IMR-90 (cell line): ENCODE data around the gene VIPR2. TPM values are rescaled to one million over a fixed set of nuclear protein-coding genes. Genes with fewer than 3 reads are reported as not detected.

ENCODE experiments used
- ATAC-seq: fragments of 200-7000 bp; cut with Tn5 transposase; 2 replicates; pipeline ENCODE4 v1.9.1; 2020; ENCODE audit warnings: low read depth, mild to moderate bottlenecking, moderate library complexity
- BruUV-seq: library from RNA; stranded (reverse); fragments of 400-500 nt; replicated peaks from 2 replicates; lab custom pipeline; 2021; lab: Mats Ljungman, UMichigan
- CTCF ChIA-PET: fragments of 300-600 bp; formaldehyde crosslinking; extraction: SDS; loops from one replicate; lab custom pipeline; 2021; ENCODE audit warnings: antibody characterized with exemption; lab: Yijun Ruan, JAX
- POLR2A ChIA-PET: fragments of 300-600 bp; sonication (Branson Sonifier 250); formaldehyde crosslinking; loops from one replicate; lab custom pipeline; 2022; ENCODE audit warnings: antibody characterized with exemption; ENCODE audit not compliant: unreplicated experiment; lab: Charles Lee
- DNase-seq: peaks from one replicate; pipeline ENCODE4 v3.0.0; 2013
- H2AFZ ChIP-seq: replicated peaks from 2 replicates; pipeline ENCODE3; 2013; ENCODE audit warnings: low read length, mild to moderate bottlenecking; ENCODE audit not compliant: poor library complexity
- H2AK5ac ChIP-seq: 2 replicates; pipeline ENCODE4 v1.6.1; 2013; ENCODE audit warnings: low read depth, low read length, inconsistent platforms
- H2AK9ac ChIP-seq: replicated peaks from 2 replicates; pipeline ENCODE3; 2013; ENCODE audit warnings: mild to moderate bottlenecking, low read depth, low read length, moderate library complexity; ENCODE audit not compliant: poor library complexity
- H2BK120ac ChIP-seq: 2 replicates; pipeline ENCODE4 v1.6.1; 2013; ENCODE audit warnings: low read depth, low read length, inconsistent platforms
- H2BK15ac ChIP-seq: 3 replicates; pipeline ENCODE4 v1.6.1; 2013; ENCODE audit warnings: low read depth, low read length, inconsistent platforms
- H2BK20ac ChIP-seq: 2 replicates; pipeline ENCODE4 v1.6.1; 2013; ENCODE audit warnings: low read depth, mild to moderate bottlenecking, inconsistent platforms, low read length, moderate library complexity
- H2BK5ac ChIP-seq: 2 replicates; pipeline ENCODE4 v1.6.1; 2013; ENCODE audit warnings: mild to moderate bottlenecking, low read depth, low read length, inconsistent platforms; ENCODE audit not compliant: poor library complexity, severe bottlenecking
- H3K14ac ChIP-seq: replicated peaks from 2 replicates; pipeline ENCODE4 v1.6.1; 2013; ENCODE audit warnings: low read depth, low read length, inconsistent platforms
- H3K18ac ChIP-seq: 2 replicates; pipeline ENCODE4 v1.6.1; 2013; ENCODE audit warnings: low read depth, low read length, control low read depth
- H3K23ac ChIP-seq: 2 replicates; pipeline ENCODE4 v1.6.1; 2013; ENCODE audit warnings: low read depth, low read length, inconsistent platforms
- H3K27ac ChIP-seq: 2 replicates; pipeline ENCODE4 v1.5.1; 2013; ENCODE audit warnings: mild to moderate bottlenecking, control low read depth, low read length; ENCODE audit not compliant: insufficient read depth
- H3K27me3 ChIP-seq: 2 replicates; pipeline ENCODE4 v1.6.1; 2013; ENCODE audit warnings: low read length; ENCODE audit not compliant: control insufficient read depth, insufficient read depth
- H3K36me3 ChIP-seq: 2 replicates; pipeline ENCODE4 v1.6.1; 2013; ENCODE audit warnings: low read length, mixed read lengths; ENCODE audit not compliant: control insufficient read depth, insufficient read depth
- H3K4ac ChIP-seq: 2 replicates; pipeline ENCODE4 v1.6.1; 2013; ENCODE audit warnings: low read depth, low read length, inconsistent platforms
- H3K4me1 ChIP-seq: 2 replicates; pipeline ENCODE4 v1.6.1; 2013; ENCODE audit warnings: low read length, mixed read lengths; ENCODE audit not compliant: control insufficient read depth, insufficient read depth
- H3K4me2 ChIP-seq: 2 replicates; pipeline ENCODE4 v1.6.1; 2013; ENCODE audit warnings: low read depth, mild to moderate bottlenecking, control low read depth, low read length, moderate library complexity
- H3K4me3 ChIP-seq: 2 replicates; pipeline ENCODE4 v1.5.1; 2013; ENCODE audit warnings: low read depth, mild to moderate bottlenecking, control low read depth, low read length, moderate library complexity; ENCODE audit not compliant: insufficient read depth
- H3K56ac ChIP-seq: 2 replicates; pipeline ENCODE4 v1.6.1; 2013; ENCODE audit warnings: low read length, inconsistent platforms; ENCODE audit not compliant: insufficient read depth; ENCODE audit errors: extremely low read depth
- H3K79me1 ChIP-seq, 2 experiments: 2 replicates each; pipeline ENCODE4 v1.6.1; 2013; ENCODE audit warnings: low read length in 2 of 2, inconsistent platforms in 1 of 2, low read depth in 1 of 2
- H3K9ac ChIP-seq: 2 replicates; pipeline ENCODE4 v1.6.1; 2013; ENCODE audit warnings: low read depth, low read length, control low read depth
- H3K9me1 ChIP-seq: 2 replicates; pipeline ENCODE4 v1.6.1; 2013; ENCODE audit warnings: low read length, inconsistent platforms; ENCODE audit not compliant: insufficient read depth
- H3K9me3 ChIP-seq: 2 replicates; pipeline ENCODE4 v1.6.1; 2013; ENCODE audit warnings: low read length; ENCODE audit not compliant: control insufficient read depth, insufficient read depth
- H4K20me1 ChIP-seq: 2 replicates; pipeline ENCODE4 v1.6.1; 2013; ENCODE audit warnings: low read length, inconsistent platforms; ENCODE audit not compliant: insufficient read depth
- H4K5ac ChIP-seq: 2 replicates; pipeline ENCODE4 v1.6.1; 2013; ENCODE audit warnings: mild to moderate bottlenecking, low read depth, low read length, control low read depth
- H4K8ac ChIP-seq, 2 experiments: 2 replicates each; pipeline ENCODE4 v1.6.1; 2013; ENCODE audit warnings: low read depth in 2 of 2, low read length in 2 of 2, control low read depth in 1 of 2, inconsistent platforms in 1 of 2
- H4K91ac ChIP-seq: 2 replicates; pipeline ENCODE4 v1.6.1; 2013; ENCODE audit warnings: low read depth, low read length, inconsistent platforms; ENCODE audit not compliant: insufficient read depth
- CEBPB ChIP-seq: IDR thresholded peaks from 2 replicates; pipeline ENCODE4 v1.6.1; 2012; ENCODE audit warnings: low read depth, low read length, improper control_type of control experiment
- CHD1 ChIP-seq: IDR thresholded peaks from 2 replicates; pipeline ENCODE4 v1.6.1; 2012; ENCODE audit warnings: low read depth, low read length, improper control_type of control experiment
- FOS ChIP-seq: fragments of 150-350 bp; IDR thresholded peaks from 2 replicates; pipeline ENCODE4 v1.6.1; 2016; ENCODE audit warnings: low read depth, low read length
- MAZ ChIP-seq: IDR thresholded peaks from 2 replicates; pipeline ENCODE4 v1.6.1; 2012; ENCODE audit warnings: low read depth, mild to moderate bottlenecking, low read length, improper control_type of control experiment, moderate library complexity, borderline replicate concordance
- MXI1 ChIP-seq: IDR thresholded peaks from 2 replicates; pipeline ENCODE4 v1.6.1; 2012; ENCODE audit warnings: low read depth, mild to moderate bottlenecking, low read length, moderate library complexity, borderline replicate concordance
- WGBS, 2 experiments: methylation state at CpG; one replicate each; pipeline versions ENCODE4 v1.1.5 to v1.1.7; 2013; ENCODE audit warnings: missing lambda C conversion rate in 2 of 2; ENCODE audit not compliant: insufficient read length in 1 of 2; ENCODE audit errors: extremely low coverage in 2 of 2; 5-methylcytosine and 5-hydroxymethylcytosine counted together
- dilution Hi-C: fragments of 300-500 bp; cut with HindIII; formaldehyde crosslinking; loops from one replicate; pipeline ENCODE4 v1.14.3; 2018; ENCODE audit warnings: low sequenced_read_pairs; ENCODE audit not compliant: unreplicated experiment
- in situ Hi-C: fragments of 300-500 bp; cut with MboI; formaldehyde crosslinking; loops from 3 replicates; pipeline ENCODE4 v1.14.3; 2019; ENCODE audit warnings: low sequenced_read_pairs, inconsistent platforms, mixed read lengths
- intact Hi-C: fragments of 100-400 bp; cut with micrococcal nuclease; formaldehyde crosslinking; loops from 2 replicates; pipeline ENCODE4 v1.10.0; 2022
- polyA plus RNA-seq, 3 experiments: library from polyadenylated mRNA; depleted of rRNA; stranded (reverse); fragments of >200 nt; gene quantifications; 2 replicates each; pipeline ENCODE4 v1.2.3, GENCODE V29; 2012; ENCODE audit warnings: low replicate concordance in 1 of 3
- total RNA-seq: library from RNA; depleted of rRNA; stranded (reverse); fragments of >200 nt; gene quantifications from 2 replicates; pipeline ENCODE4 v1.2.3, GENCODE V29; 2012
- TF ChIP-seq, protein P1 (sequence below): conservative IDR thresholded peaks from 2 replicates; pipeline ENCODE4 v1.5.1; 2012; ENCODE audit warnings: mild to moderate bottlenecking, low read depth, low read length, improper control_type of control experiment
- TF ChIP-seq, protein P2 (sequence below): fragments of 150-350 bp; IDR thresholded peaks from 2 replicates; pipeline ENCODE4 v1.6.1; 2016; ENCODE audit warnings: low read depth, mild to moderate bottlenecking, low read length, moderate library complexity, borderline replicate concordance

Gene VIPR2
- total and polyA plus RNA-seq, 2 of the 4 experiments (the other 2 are of a cell fraction), result not detected

DNA sequence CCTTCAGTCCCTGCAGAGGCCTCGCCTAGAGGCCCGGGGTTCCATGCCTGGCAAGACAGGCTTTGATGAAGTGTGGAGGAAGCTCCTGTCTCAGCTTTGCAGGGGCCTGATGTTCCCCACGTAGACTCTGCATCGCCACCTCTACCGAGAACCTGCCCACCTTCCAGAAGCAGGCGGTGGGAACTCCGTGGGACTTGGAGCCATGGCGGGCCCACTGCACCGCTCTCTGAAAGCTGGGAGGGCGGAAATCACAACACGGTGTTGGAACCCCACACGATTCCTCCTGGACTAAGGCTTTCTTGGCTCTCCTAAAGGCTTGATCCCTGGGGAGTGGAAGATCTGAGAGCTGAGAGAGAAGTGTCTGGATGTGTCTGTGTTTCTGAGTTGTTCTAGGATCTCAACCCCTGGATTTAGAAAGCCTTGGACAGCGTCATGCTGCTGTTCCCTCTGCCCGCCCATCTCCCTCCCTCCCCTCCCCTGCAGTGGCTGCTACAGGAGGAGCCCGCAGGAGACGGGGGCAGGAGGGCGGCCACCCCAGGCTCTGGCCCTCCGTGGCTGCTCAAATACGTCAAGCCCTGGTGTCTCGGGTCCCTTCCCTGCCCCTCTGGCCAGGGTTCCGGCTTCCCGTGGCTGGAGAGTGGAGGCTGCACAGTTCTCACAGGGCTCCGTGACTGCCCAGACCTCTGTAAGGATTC, 79.7 kb downstream of the VIPR2 start:
- Histone ChIP-seq H2BK15ac (no peak overlapping the region), H3K79me1 (no peaks in the 10 kb centered on the region), H4K91ac (no peak overlapping the region), H3K9me3 (peaks cover 37% of the 10 kb centered on the region), H3K9ac (no peak overlapping the region), H3K27ac (no peak overlapping the region), H2BK120ac (no peak overlapping the region), H3K18ac (no peak overlapping the region), H4K8ac (no peak overlapping the region), H3K9me1 (no peaks in the 10 kb centered on the region), H2BK20ac (no peak overlapping the region), H2AFZ (no peak overlapping the region), H3K36me3 (no peaks in the 10 kb centered on the region), H4K20me1 (no peaks in the 10 kb centered on the region), H3K4me3 (no peak overlapping the region), H3K23ac (no peak overlapping the region), H3K27me3 (no peaks in the 10 kb centered on the region), H3K14ac (no peak overlapping the region), H3K4me1 (no peaks in the 10 kb centered on the region), H2AK9ac (no peak overlapping the region), H2BK5ac (no peak overlapping the region), H3K4me2 (no peak overlapping the region), H2AK5ac (no peak overlapping the region), H3K4ac (no peak overlapping the region), H3K56ac (no peak overlapping the region), H4K5ac (no peak overlapping the region)
- ATAC-seq (no peak), DNase-seq (no peak)
- dilution Hi-C loops (no loop called here), intact Hi-C loops (no loop called here), in situ Hi-C loops (no loop called here)
- no TSS peak for BruUV-seq
- CTCF ChIA-PET, result no interaction called here
- 64% methylated on average over 13 of the region's 23 CpGs; no CpG with 5 or more reads in 1 of the 2 experiments for WGBS, 2 experiments
- POLR2A ChIA-PET, result no interaction called here
- TF ChIP-seq, protein P1, sequence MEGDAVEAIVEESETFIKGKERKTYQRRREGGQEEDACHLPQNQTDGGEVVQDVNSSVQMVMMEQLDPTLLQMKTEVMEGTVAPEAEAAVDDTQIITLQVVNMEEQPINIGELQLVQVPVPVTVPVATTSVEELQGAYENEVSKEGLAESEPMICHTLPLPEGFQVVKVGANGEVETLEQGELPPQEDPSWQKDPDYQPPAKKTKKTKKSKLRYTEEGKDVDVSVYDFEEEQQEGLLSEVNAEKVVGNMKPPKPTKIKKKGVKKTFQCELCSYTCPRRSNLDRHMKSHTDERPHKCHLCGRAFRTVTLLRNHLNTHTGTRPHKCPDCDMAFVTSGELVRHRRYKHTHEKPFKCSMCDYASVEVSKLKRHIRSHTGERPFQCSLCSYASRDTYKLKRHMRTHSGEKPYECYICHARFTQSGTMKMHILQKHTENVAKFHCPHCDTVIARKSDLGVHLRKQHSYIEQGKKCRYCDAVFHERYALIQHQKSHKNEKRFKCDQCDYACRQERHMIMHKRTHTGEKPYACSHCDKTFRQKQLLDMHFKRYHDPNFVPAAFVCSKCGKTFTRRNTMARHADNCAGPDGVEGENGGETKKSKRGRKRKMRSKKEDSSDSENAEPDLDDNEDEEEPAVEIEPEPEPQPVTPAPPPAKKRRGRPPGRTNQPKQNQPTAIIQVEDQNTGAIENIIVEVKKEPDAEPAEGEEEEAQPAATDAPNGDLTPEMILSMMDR, result no peak
- TF ChIP-seq FOS (no peak), CEBPB (no peak), CHD1 (no peak), MAZ (no peak), MXI1 (no peak)
- TF ChIP-seq, protein P2, sequence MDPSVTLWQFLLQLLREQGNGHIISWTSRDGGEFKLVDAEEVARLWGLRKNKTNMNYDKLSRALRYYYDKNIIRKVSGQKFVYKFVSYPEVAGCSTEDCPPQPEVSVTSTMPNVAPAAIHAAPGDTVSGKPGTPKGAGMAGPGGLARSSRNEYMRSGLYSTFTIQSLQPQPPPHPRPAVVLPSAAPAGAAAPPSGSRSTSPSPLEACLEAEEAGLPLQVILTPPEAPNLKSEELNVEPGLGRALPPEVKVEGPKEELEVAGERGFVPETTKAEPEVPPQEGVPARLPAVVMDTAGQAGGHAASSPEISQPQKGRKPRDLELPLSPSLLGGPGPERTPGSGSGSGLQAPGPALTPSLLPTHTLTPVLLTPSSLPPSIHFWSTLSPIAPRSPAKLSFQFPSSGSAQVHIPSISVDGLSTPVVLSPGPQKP, result no peak
